Activated T-cell treated with anti-CD3 and anti-CD28 coated beads, Interleukin-2, amount 50 U/mL, for 4 hours (primary cell): ENCODE data around the gene BLMH. TPM values are rescaled to one million over a fixed set of nuclear protein-coding genes. Genes with fewer than 3 reads are reported as not detected.

Experiments used
- ATAC-seq, 2 donors: fragments of 200-7000 bp; cut with Tn5 transposase; one replicate each; pipeline ENCODE4 v1.10.0; 2021
- DNase-seq: peaks from one replicate; pipeline ENCODE4 v3.0.0-alpha.2; 2020
- H3K27me3 Mint-ChIP-seq: one replicate; pipeline ENCODE4 v1.8.0; 2021; ENCODE audit warnings: low read depth, mixed read lengths
- H3K36me3 Mint-ChIP-seq: one replicate; pipeline ENCODE4 v1.8.0; 2022; ENCODE audit warnings: mixed read lengths; ENCODE audit not compliant: insufficient read depth
- H3K4me1 Mint-ChIP-seq: one replicate; pipeline ENCODE4 v1.8.0; 2021; ENCODE audit warnings: low read depth, mixed read lengths
- H3K4me3 Mint-ChIP-seq: one replicate; pipeline ENCODE4 v1.8.0; 2021; ENCODE audit warnings: mild to moderate bottlenecking, moderate library complexity, mixed read lengths
- H3K9me3 Mint-ChIP-seq: one replicate; pipeline ENCODE4 v1.8.0; 2021; ENCODE audit warnings: mixed read lengths
- total RNA-seq, 3 donors: library from RNA; stranded (reverse); gene quantifications; one replicate each; pipeline ENCODE4 v1.2.1, GENCODE V29; 2021

The BLMH gene
- total RNA-seq, 3 donors from 2014 or later, result 67.5 to 81.8 (median 74.8) TPM

DNA sequence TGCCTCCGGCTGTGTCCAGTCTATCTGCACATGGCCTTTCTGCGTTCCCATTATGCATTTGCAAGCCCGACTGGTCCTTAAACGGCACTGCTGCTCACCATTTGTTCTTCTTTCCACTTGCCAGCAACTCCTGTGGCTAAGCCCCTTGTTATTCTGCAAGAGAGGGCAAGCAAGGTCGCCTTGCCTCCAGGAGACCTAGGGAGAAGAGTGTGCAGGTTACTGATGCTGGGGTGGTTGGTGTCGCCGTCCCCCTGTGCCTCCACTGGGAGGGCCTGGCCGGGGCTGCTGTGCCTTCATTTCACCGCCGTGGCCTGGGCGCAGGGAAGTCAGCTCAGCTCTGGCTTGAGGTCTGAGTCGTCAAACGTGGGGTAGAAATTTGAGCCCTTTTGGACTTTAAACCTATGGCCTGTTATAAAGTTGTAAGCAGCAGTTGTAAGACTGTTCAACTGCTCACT is 69.0 kb downstream of the BLMH start:
- no peaks in the 10 kb centered on the region for H3K9me3 Mint-ChIP-seq
- no peak for ATAC-seq
- no peaks in the 10 kb centered on the region for H3K4me1 Mint-ChIP-seq
- no peak overlapping the region for H3K4me3 Mint-ChIP-seq
- no peaks in the 10 kb centered on the region for H3K36me3 Mint-ChIP-seq
- H3K27me3 Mint-ChIP-seq, result peaks cover 3% of the 10 kb centered on the region
- DNase-seq, result no peak

DNA sequence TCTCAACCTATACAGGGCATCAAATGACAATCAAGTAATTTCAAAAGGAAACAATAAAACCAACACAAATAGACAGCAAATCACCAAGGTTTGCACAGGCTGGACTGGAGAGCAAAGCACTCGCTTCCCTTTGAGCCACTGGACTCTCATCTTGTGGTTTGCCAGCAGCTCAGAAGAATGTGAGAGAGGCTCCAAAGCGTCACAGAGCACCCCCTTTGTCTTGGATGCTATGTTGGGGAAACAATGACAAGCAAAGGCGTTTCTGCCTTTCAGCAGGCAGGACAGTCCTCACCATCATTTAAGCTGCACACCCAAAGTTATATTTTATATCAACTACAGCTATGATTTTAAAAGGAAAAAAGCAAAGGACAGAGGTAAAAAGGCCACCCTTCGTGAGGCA is 69.5 kb downstream of the BLMH start:
- H3K9me3 Mint-ChIP-seq, result no peaks in the 10 kb centered on the region
- no peaks in the 10 kb centered on the region for H3K36me3 Mint-ChIP-seq
- no peak overlapping the region for H3K4me3 Mint-ChIP-seq
- H3K27me3 Mint-ChIP-seq, result peaks cover 3% of the 10 kb centered on the region
- H3K4me1 Mint-ChIP-seq, result no peaks in the 10 kb centered on the region
- DNase-seq (no peak), ATAC-seq (no peak)

DNA sequence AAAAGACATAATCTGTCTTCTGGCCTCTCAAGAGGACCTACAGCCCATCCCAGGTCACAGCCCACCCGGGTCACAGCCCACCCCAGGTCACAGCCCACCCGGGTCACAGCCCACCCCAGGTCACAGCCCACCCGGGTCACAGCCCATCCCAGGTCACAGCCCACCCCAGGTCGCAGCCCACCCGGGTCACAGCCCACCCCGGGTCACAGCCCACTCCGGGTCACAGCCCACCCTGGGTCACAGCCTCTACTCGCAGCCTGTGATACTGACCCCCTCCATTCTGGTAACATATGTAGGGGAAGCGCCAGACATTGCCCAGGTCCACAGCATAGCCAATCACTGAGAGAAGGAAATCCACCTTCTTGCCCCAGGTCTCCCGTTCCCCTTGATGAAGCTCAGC is 70.4 kb downstream of the BLMH start:
- no peaks in the 10 kb centered on the region for H3K9me3 Mint-ChIP-seq
- ATAC-seq (no peak), DNase-seq (no peak)
- H3K27me3 Mint-ChIP-seq, result peaks cover 3% of the 10 kb centered on the region
- H3K4me1 Mint-ChIP-seq, result no peaks in the 10 kb centered on the region
- no peak overlapping the region for H3K4me3 Mint-ChIP-seq
- no peaks in the 10 kb centered on the region for H3K36me3 Mint-ChIP-seq

DNA sequence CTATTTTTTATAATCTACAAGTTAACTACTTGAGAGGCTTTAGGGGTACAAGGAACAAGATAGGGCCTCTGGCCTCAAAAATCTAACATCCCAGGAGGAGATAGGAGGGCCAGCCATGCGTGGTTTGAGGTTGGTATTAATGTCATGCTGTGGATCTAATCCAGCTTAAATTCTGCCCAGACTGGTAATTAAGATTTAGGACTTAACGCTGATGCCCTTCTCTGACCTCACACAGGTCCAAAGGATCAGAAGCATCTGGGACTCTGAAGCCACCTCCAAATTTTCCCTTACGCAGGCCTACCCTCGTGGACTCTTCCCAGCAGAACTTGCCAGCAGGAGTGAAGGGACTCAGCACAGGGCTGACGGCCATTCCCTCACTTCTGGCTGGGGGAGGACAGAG is 71.3 kb downstream of the BLMH start:
- Mint-ChIP-seq H3K27me3 (no peaks in the 10 kb centered on the region), H3K4me3 (no peak overlapping the region), H3K9me3 (no peaks in the 10 kb centered on the region), H3K4me1 (no peaks in the 10 kb centered on the region), H3K36me3 (no peaks in the 10 kb centered on the region)
- DNase-seq, result no peak
- ATAC-seq, result no peak

DNA sequence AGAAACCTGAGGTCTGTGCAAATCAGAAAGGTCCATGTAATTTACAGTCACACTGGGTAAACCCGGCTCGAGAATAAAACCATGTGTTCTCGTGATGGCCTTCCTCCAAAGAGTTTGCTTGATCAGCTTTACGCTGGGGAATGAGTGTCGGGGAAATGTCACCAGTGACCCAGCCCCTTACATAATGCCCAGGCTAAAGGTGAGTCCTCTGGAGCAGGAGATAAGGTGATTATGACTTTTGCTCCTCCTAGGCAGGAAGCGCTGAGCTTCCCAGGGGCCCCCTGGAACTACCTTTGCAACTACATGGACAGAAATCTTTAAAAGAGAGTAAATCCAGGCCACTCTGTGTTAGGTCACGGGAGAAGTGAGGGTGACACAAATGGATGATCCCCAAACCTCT is 71.9 kb downstream of the BLMH start:
- no peaks in the 10 kb centered on the region for H3K27me3 Mint-ChIP-seq
- H3K4me3 Mint-ChIP-seq, result no peak overlapping the region
- H3K9me3 Mint-ChIP-seq, result no peaks in the 10 kb centered on the region
- no peak for DNase-seq
- ATAC-seq, result no peak
- H3K36me3 Mint-ChIP-seq, result no peaks in the 10 kb centered on the region
- no peaks in the 10 kb centered on the region for H3K4me1 Mint-ChIP-seq

DNA sequence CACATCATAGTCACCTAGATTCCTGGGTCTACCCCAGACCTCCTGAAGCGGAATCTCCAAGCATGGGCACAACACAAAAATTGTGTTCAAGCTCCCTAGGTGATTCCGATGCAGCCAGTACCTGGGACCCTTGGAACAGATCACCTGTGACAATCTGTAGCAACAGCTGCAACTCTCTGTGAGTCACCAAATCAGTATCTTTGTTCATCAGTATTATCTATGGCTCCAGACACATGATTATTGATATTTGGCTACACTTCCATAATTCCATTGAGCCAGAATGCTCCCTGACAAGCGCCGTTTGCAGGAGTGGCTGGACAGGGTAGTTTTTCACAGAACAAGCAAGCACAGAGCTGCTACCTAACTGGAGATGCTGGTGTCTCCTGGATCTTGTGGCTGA is 72.4 kb downstream of the BLMH start:
- DNase-seq (no peak), ATAC-seq (no peak)
- no peaks in the 10 kb centered on the region for H3K36me3 Mint-ChIP-seq
- no peak overlapping the region for H3K4me3 Mint-ChIP-seq
- no peaks in the 10 kb centered on the region for H3K9me3 Mint-ChIP-seq
- H3K27me3 Mint-ChIP-seq, result no peaks in the 10 kb centered on the region
- no peaks in the 10 kb centered on the region for H3K4me1 Mint-ChIP-seq

DNA sequence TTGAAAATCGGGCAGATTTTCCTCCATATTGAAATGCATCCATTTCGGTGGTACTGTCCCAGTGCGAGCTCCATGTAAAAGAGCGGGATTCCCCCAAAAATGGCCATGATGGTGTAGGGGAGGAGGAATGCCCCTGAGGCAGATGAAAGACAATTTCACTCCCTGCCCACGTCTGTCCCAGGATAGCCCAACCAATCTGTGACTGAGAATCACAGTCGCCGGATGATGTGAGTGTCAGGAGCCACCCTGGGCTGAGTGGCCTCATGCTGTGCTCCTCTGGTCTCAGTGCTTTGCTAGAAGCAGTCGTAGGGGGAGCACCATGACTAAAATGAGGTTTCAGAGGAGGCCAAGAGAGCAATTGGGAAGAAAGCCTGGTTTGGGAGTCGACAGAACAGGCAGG is 72.9 kb downstream of the BLMH start:
- no peaks in the 10 kb centered on the region for H3K36me3 Mint-ChIP-seq
- no peaks in the 10 kb centered on the region for H3K4me1 Mint-ChIP-seq
- no peak for DNase-seq
- H3K4me3 Mint-ChIP-seq, result no peak overlapping the region
- no peaks in the 10 kb centered on the region for H3K27me3 Mint-ChIP-seq
- no peaks in the 10 kb centered on the region for H3K9me3 Mint-ChIP-seq
- ATAC-seq, result no peak

DNA sequence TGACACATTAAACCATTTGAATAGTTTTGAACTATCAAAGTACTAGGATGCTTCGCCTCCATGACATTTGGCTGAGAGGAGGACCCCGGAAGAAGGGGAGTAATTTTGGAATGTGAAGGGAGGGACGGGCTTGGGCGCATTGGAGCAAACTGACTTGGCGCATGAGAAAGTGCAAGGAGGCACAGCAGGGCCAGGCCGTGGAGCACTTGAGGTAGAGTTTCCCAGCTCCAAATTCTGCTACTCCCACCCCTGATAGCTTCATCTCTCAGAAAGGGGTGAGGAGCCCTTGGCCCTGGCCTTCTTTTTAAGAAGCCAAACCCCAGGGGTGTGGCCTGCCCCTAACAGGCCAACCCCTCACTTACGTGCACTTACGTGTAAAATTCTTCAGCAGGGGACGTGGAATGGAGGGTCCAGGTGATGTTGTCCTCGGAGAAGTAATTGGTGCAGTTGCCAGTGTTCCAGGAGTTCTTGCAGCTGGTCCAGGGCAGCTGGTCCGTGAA is 73.9 kb downstream of the BLMH start:
- no peaks in the 10 kb centered on the region for H3K36me3 Mint-ChIP-seq
- H3K4me1 Mint-ChIP-seq, result no peaks in the 10 kb centered on the region
- H3K9me3 Mint-ChIP-seq, result no peaks in the 10 kb centered on the region
- no peaks in the 10 kb centered on the region for H3K27me3 Mint-ChIP-seq
- DNase-seq (no peak), ATAC-seq (no peak)
- H3K4me3 Mint-ChIP-seq, result no peak overlapping the region

DNA sequence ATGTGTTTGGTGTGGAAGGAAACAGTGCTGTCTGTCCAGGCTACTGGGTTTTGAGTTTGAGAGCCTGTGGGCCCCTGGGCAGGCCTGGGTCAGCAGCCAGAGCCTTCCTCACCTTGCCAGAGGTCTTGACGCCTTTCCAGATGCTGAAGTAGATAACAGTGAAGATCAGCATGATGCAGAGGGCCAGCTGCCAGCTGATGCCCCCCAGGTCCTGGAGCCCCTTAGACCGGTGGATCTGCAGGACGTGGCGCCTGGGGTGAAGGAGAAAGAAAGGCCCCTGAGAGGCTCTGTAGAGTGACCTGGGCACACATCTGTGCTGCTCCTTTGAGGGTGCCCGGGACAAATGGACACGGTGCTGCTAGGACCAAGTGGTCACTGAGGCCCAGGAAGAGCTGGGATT is 74.7 kb downstream of the BLMH start:
- ATAC-seq, result no peak
- H3K9me3 Mint-ChIP-seq, result no peaks in the 10 kb centered on the region
- no peaks in the 10 kb centered on the region for H3K4me1 Mint-ChIP-seq
- H3K36me3 Mint-ChIP-seq, result no peaks in the 10 kb centered on the region
- no peak overlapping the region for H3K4me3 Mint-ChIP-seq
- no peaks in the 10 kb centered on the region for H3K27me3 Mint-ChIP-seq
- no peak for DNase-seq

DNA sequence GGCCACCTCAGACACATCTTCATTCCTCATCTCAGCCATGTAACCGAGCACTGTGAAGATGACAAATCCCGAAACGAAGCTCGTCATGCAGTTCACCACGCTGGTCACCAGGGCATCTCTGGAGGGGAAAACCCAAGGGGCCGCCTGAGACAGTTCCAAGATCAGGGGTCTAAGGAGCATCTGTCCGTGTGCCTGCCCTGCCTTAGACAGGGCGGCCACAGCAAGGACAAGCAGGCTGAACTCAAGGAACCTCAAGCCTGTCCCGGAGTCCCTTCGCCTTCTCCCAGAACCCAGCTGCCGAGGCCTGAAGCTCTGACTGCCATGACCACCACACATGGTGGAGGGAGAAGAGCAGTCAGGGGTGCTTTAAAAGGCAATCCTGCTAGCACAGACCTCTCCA is 79.0 kb downstream of the BLMH start:
- Mint-ChIP-seq H3K9me3 (no peaks in the 10 kb centered on the region), H3K36me3 (no peaks in the 10 kb centered on the region), H3K4me3 (no peak overlapping the region), H3K4me1 (no peaks in the 10 kb centered on the region), H3K27me3 (peaks cover 13% of the 10 kb centered on the region)
- DNase-seq (no peak), ATAC-seq (no peak)

DNA sequence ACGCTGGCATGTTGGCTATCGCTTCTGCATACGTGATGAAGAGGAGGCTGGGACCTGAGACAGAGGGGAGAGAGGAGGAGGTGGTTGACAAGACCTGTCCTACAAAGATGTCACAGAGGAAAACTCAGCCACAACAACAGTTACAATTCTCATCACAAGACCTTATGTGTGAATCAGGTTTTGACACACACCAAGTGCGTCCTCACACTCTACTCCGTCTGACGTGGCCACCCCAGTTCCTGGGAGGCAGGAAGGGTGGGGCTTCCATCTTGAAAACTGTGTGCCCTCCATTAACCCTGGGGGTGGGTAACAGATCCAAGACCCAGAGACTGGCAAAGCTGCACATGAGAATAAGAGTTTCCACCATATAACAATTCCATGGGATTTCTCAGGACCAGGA is 80.4 kb downstream of the BLMH start:
- ATAC-seq (no peak), DNase-seq (no peak)
- no peaks in the 10 kb centered on the region for H3K36me3 Mint-ChIP-seq
- H3K4me3 Mint-ChIP-seq, result no peak overlapping the region
- peaks cover 14% of the 10 kb centered on the region for H3K27me3 Mint-ChIP-seq
- no peaks in the 10 kb centered on the region for H3K4me1 Mint-ChIP-seq
- H3K9me3 Mint-ChIP-seq, result no peaks in the 10 kb centered on the region

DNA sequence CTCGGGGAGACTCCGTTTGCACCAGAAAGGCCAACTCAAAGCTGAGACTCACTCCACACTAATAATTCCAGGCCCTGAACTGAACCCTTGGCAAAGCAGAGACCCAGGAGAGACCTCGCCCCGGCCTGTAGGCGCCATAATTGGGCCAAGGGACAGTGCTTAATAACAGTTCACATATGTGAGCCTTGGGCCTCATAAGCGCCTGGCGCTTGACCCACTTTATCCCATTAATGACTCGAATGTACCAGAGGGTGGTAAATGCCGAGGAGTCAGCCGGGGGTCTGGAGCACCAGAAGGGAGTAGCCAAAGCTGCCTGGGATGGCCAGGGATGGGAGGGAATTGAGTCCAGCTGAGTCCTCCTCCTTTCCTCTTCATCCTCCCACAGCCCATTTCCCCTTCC is 80.8 kb downstream of the BLMH start:
- H3K36me3 Mint-ChIP-seq, result no peaks in the 10 kb centered on the region
- ATAC-seq (no peak), DNase-seq (no peak)
- H3K4me1 Mint-ChIP-seq, result no peaks in the 10 kb centered on the region
- peaks cover 14% of the 10 kb centered on the region for H3K27me3 Mint-ChIP-seq
- H3K4me3 Mint-ChIP-seq, result no peak overlapping the region
- no peaks in the 10 kb centered on the region for H3K9me3 Mint-ChIP-seq

DNA sequence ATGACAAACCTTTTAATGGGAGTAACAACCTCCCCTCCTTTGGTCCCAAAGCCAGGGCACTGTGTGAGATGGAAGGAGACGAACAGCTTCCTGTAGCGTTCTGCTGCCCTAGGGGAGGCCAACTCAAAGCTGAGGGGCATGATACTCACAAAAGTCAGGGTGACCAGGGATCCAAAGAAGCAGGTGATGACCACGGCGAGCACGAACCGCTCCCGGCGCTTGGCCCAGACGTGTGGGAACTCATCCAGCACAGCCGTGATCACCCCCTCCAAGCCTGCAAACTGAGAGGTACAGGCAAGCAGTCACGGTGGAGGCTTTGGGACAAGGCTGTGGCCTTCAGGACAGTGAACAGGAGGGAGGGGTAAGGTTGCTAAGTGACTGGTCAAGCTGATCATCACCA is 81.4 kb downstream of the BLMH start:
- no peak overlapping the region for H3K4me3 Mint-ChIP-seq
- no peaks in the 10 kb centered on the region for H3K4me1 Mint-ChIP-seq
- H3K27me3 Mint-ChIP-seq, result peaks cover 14% of the 10 kb centered on the region
- H3K9me3 Mint-ChIP-seq, result no peaks in the 10 kb centered on the region
- DNase-seq (no peak), ATAC-seq (no peak)
- H3K36me3 Mint-ChIP-seq, result no peaks in the 10 kb centered on the region

DNA sequence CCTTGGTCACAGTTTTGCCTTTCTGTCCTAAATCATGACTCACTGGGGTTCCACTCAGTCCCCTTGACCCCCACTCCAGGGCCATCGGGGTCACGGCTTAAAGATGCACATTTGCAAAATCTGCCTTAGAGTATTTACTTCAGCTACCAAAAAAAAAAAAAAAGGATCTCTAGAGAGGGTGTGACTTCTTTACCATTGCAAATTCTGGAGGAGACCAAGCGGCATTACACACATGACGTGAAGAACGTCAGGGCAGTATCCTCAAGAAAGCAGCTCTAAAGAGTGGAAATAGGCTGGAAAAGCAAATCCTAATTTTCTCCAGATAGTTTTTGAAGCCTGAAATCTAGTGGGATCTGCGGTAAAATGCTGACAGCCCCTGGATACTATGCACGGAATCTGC is 81.8 kb downstream of the BLMH start:
- Mint-ChIP-seq H3K36me3 (no peaks in the 10 kb centered on the region), H3K27me3 (peaks cover 14% of the 10 kb centered on the region), H3K4me3 (no peak overlapping the region), H3K4me1 (no peaks in the 10 kb centered on the region), H3K9me3 (no peaks in the 10 kb centered on the region)
- DNase-seq (no peak), ATAC-seq (no peak)

DNA sequence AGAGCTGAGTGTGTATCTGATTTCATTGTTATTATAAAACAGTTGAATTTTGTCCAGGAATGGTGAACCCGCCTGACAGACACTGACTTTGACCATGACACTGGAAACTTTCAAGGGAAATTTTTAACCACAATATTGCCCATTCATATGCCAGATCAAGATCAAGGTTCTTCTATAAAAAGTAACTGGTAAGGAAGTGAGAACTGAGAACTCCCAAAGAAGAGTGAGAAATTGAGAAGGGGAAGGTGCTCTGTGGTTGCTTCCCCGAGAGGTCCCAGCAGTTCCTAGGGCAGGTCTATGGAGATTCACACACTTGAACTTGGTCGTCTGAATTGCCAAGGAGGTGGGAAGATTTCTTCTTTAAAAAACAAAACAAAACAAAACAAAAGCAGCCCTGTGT is 83.5 kb downstream of the BLMH start:
- H3K4me3 Mint-ChIP-seq, result no peak overlapping the region
- H3K9me3 Mint-ChIP-seq, result no peaks in the 10 kb centered on the region
- peaks cover 15% of the 10 kb centered on the region for H3K27me3 Mint-ChIP-seq
- H3K4me1 Mint-ChIP-seq, result no peaks in the 10 kb centered on the region
- ATAC-seq (no peak), DNase-seq (no peak)
- H3K36me3 Mint-ChIP-seq, result no peaks in the 10 kb centered on the region

DNA sequence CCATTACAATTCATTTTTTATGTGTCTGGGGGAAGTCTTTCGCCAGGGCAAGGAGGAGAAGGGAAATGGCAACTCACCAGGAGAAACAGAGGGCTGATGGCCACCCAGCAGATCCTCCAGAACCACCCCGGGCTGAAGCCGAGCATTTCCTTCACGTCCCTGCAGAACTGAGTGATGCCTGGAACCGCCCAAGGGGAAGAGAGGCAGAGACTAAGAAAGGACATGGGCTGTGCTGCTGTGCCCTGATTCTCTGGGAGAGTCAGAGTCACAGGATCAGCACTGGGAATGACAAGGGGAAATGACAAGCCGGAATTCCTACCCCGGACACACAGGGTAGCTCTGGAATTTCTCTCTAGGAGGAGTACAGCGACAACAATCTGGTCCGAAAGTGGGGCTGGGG is 84.1 kb downstream of the BLMH start:
- Mint-ChIP-seq H3K4me1 (no peaks in the 10 kb centered on the region), H3K9me3 (no peaks in the 10 kb centered on the region), H3K27me3 (peaks cover 20% of the 10 kb centered on the region), H3K36me3 (no peaks in the 10 kb centered on the region), H3K4me3 (no peak overlapping the region)
- ATAC-seq (no peak), DNase-seq (no peak)
